ENCODE data around the gene NPHP4.

GRCh38 chr1:5850503-5850902 lies 141.7 kb downstream of the NPHP4 start:
- no peak for TF ChIP-seq NFE2L1 (CRISPR knock-in tag; IDR thresholded peaks at IDR 0.05)
- TF ChIP-seq, protein P1, sequence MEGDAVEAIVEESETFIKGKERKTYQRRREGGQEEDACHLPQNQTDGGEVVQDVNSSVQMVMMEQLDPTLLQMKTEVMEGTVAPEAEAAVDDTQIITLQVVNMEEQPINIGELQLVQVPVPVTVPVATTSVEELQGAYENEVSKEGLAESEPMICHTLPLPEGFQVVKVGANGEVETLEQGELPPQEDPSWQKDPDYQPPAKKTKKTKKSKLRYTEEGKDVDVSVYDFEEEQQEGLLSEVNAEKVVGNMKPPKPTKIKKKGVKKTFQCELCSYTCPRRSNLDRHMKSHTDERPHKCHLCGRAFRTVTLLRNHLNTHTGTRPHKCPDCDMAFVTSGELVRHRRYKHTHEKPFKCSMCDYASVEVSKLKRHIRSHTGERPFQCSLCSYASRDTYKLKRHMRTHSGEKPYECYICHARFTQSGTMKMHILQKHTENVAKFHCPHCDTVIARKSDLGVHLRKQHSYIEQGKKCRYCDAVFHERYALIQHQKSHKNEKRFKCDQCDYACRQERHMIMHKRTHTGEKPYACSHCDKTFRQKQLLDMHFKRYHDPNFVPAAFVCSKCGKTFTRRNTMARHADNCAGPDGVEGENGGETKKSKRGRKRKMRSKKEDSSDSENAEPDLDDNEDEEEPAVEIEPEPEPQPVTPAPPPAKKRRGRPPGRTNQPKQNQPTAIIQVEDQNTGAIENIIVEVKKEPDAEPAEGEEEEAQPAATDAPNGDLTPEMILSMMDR (IDR thresholded peaks at IDR 0.05): no peak
- no peak for TF ChIP-seq HMGXB4 (CRISPR knock-in tag; IDR thresholded peaks at IDR 0.05)
- TF ChIP-seq ZNF232 (CRISPR knock-in tag; IDR thresholded peaks at IDR 0.05): no peak
- no peak for TF ChIP-seq JAZF1 (CRISPR knock-in tag; IDR thresholded peaks at IDR 0.05)
- TF ChIP-seq ZNF317 (CRISPR knock-in tag; IDR thresholded peaks at IDR 0.05; ENCODE audit: borderline replicate concordance, low read depth): no peak
- TF ChIP-seq NR2C2 (CRISPR knock-in tag; IDR thresholded peaks at IDR 0.05): no peak
- no peak for TF ChIP-seq ZNF425 (CRISPR knock-in tag; conservative IDR thresholded peaks at IDR 0.05)
- TF ChIP-seq KAT7 (CRISPR knock-in tag; IDR thresholded peaks at IDR 0.05; ENCODE audit: borderline replicate concordance): no peak
- TF ChIP-seq, protein P2, sequence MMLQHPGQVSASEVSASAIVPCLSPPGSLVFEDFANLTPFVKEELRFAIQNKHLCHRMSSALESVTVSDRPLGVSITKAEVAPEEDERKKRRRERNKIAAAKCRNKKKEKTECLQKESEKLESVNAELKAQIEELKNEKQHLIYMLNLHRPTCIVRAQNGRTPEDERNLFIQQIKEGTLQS (CRISPR knock-in tag; conservative IDR thresholded peaks at IDR 0.05): no peak
- no peak for TF ChIP-seq ZNF416 (CRISPR knock-in tag; IDR thresholded peaks at IDR 0.05)
- no peak for TF ChIP-seq ATF1 (CRISPR knock-in tag; IDR thresholded peaks at IDR 0.05)
- TF ChIP-seq USF2 (CRISPR knock-in tag; IDR thresholded peaks at IDR 0.05): no peak
